ENCODE measurements around the gene ARHGAP24. TPM values are rescaled to one million over a fixed set of nuclear protein-coding genes. Genes with fewer than 3 reads are reported as not detected.

ARHGAP24 gene
- total RNA-seq, 1 experiment from 2014 or later = 2.1 TPM

- TF ChIP-seq E2F1 (CRISPR knock-in tag; IDR thresholded peaks at IDR 0.05) = no peak
- TF ChIP-seq, protein P1, sequence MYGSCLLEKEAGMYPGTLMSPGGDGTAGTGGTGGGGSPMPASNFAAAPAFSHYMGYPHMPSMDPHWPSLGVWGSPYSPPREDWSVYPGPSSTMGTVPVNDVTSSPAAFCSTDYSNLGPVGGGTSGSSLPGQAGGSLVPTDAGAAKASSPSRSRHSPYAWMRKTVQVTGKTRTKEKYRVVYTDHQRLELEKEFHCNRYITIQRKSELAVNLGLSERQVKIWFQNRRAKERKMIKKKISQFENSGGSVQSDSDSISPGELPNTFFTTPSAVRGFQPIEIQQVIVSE (CRISPR knock-in tag; IDR thresholded peaks at IDR 0.05; ENCODE audit: borderline replicate concordance) = no peak
- TF ChIP-seq USF1 (CRISPR knock-in tag; IDR thresholded peaks at IDR 0.05) = no peak
These were observed 411.7 kb downstream of the ARHGAP24 start (continued) for GRCh38 chr4:85886665-85887064.

GRCh38 chr4:85889314-85889713 lies 414.4 kb downstream of the ARHGAP24 start:
- no peak overlapping the region for H3K4me3 Mint-ChIP-seq
- no peak for DNase-seq (ENCODE audit: low spot score)
- peaks cover 4% of the 10 kb centered on the region for H3K9me3 Mint-ChIP-seq
- TF ChIP-seq ATF1 (CRISPR knock-in tag; IDR thresholded peaks at IDR 0.05) (no peak), TCF7 (CRISPR knock-in tag; IDR thresholded peaks at IDR 0.05; ENCODE audit: low read depth) (no peak)
- no peaks in the 10 kb centered on the region for H3K36me3 Mint-ChIP-seq
- H3K4me1 Mint-ChIP-seq = no peaks in the 10 kb centered on the region
- ChIA-PET POLR2A (no interaction called here), CTCF (no interaction called here)
- ATAC-seq = no peak
- H3K27me3 Mint-ChIP-seq (ENCODE audit: low read depth) = no peaks in the 10 kb centered on the region
- H3K27ac Mint-ChIP-seq = no peak overlapping the region

- Mint-ChIP-seq H3K27me3 (ENCODE audit: low read depth) (no peaks in the 10 kb centered on the region), H3K4me3 (no peak overlapping the region), H3K9me3 (no peaks in the 10 kb centered on the region; the same call in 1 of the 2 replicates), H3K4me1 (no peaks in the 10 kb centered on the region), H3K27ac (no peak overlapping the region), H3K36me3 (no peaks in the 10 kb centered on the region)
- ATAC-seq (no peak), DNase-seq (ENCODE audit: low spot score) (no peak)
- TF ChIP-seq, protein P2, sequence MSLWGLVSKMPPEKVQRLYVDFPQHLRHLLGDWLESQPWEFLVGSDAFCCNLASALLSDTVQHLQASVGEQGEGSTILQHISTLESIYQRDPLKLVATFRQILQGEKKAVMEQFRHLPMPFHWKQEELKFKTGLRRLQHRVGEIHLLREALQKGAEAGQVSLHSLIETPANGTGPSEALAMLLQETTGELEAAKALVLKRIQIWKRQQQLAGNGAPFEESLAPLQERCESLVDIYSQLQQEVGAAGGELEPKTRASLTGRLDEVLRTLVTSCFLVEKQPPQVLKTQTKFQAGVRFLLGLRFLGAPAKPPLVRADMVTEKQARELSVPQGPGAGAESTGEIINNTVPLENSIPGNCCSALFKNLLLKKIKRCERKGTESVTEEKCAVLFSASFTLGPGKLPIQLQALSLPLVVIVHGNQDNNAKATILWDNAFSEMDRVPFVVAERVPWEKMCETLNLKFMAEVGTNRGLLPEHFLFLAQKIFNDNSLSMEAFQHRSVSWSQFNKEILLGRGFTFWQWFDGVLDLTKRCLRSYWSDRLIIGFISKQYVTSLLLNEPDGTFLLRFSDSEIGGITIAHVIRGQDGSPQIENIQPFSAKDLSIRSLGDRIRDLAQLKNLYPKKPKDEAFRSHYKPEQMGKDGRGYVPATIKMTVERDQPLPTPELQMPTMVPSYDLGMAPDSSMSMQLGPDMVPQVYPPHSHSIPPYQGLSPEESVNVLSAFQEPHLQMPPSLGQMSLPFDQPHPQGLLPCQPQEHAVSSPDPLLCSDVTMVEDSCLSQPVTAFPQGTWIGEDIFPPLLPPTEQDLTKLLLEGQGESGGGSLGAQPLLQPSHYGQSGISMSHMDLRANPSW (CRISPR knock-in tag; conservative IDR thresholded peaks at IDR 0.05; ENCODE audit: low read depth) = no peak
- TF ChIP-seq, protein P1 (CRISPR knock-in tag; IDR thresholded peaks at IDR 0.05; ENCODE audit: borderline replicate concordance) = no peak
- TF ChIP-seq, protein P3, sequence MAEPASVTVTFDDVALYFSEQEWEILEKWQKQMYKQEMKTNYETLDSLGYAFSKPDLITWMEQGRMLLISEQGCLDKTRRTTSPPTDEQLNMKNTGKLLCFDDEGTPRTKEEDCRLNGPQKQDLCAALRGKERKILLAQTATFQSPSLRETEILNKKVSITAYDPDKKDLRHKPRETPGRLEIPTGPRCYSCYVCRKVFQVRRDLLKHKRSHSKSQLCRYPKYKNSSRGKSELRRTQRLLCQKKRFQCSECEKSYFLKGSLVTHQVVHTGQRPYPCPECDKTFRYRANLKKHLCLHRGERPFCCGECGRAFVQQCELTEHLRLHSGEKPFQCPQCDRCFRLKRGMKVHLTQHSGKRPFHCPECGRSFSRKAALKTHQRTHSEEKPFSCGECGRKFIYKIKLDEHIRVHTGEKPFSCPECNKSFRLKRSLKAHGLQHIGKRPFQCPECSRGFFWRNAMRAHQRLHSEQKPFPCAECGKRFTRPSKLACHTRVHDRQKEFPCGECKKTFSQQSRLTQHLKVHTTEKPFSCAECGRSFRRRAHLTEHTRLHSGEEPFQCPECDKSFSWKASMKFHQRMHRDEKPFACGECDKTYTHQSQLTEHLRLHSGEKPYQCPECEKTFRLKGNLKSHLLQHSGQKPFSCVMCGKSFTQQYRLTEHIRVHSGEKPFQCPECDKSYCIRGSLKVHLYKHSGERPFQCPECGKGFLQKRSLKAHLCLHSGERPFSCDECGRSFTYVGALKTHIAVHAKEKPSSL (CRISPR knock-in tag; conservative IDR thresholded peaks at IDR 0.05) = no peak
- TF ChIP-seq, protein P4, sequence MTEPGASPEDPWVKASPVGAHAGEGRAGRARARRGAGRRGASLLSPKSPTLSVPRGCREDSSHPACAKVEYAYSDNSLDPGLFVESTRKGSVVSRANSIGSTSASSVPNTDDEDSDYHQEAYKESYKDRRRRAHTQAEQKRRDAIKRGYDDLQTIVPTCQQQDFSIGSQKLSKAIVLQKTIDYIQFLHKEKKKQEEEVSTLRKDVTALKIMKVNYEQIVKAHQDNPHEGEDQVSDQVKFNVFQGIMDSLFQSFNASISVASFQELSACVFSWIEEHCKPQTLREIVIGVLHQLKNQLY (CRISPR knock-in tag; IDR thresholded peaks at IDR 0.05) = no peak
- TF ChIP-seq GTF2I (CRISPR knock-in tag; conservative IDR thresholded peaks at IDR 0.05) (no peak), ETV6 (CRISPR knock-in tag; IDR thresholded peaks at IDR 0.05) (no peak), ZBTB21 (CRISPR knock-in tag; IDR thresholded peaks at IDR 0.05; ENCODE audit: borderline replicate concordance) (no peak), GABPB1 (CRISPR knock-in tag; IDR thresholded peaks at IDR 0.05) (no peak), E2F1 (CRISPR knock-in tag; IDR thresholded peaks at IDR 0.05) (no peak), SMAD3 (CRISPR knock-in tag; IDR thresholded peaks at IDR 0.05; ENCODE audit: borderline replicate concordance) (no peak)
- TF ChIP-seq, protein P5, sequence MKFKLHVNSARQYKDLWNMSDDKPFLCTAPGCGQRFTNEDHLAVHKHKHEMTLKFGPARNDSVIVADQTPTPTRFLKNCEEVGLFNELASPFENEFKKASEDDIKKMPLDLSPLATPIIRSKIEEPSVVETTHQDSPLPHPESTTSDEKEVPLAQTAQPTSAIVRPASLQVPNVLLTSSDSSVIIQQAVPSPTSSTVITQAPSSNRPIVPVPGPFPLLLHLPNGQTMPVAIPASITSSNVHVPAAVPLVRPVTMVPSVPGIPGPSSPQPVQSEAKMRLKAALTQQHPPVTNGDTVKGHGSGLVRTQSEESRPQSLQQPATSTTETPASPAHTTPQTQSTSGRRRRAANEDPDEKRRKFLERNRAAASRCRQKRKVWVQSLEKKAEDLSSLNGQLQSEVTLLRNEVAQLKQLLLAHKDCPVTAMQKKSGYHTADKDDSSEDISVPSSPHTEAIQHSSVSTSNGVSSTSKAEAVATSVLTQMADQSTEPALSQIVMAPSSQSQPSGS (CRISPR knock-in tag; IDR thresholded peaks at IDR 0.05; ENCODE audit: borderline replicate concordance, low read depth) = no peak
- POLR2A ChIA-PET = no interaction called here
- CTCF ChIA-PET = no interaction called here
These were observed 420.8 kb downstream of the ARHGAP24 start for GRCh38 chr4:85895755-85896154.
